Measurements from ENCODE around the gene TLE6.
"Not testable (repeated sequence)": the region's sequence is repeated elsewhere in the genome, so short reads cannot be mapped to it uniquely, and the experiment has no call there.

The TLE6 gene

GRCh38 chr19:2986951-2987524, 9.7 kb downstream of the TLE6 start:
- no peak for TF ChIP-seq CTCF (IDR thresholded peaks at IDR 0.05; ENCODE audit: poor library complexity, severe bottlenecking)
- Histone ChIP-seq H3K27me3 (ENCODE audit: insufficient read depth, poor library complexity, severe bottlenecking) (no peaks in the 10 kb centered on the region), H3K4me3 (ENCODE audit: severe bottlenecking) (no peak overlapping the region), H3K27ac (ENCODE audit: poor library complexity, severe bottlenecking) (no peak overlapping the region), H3K9me3 (ENCODE audit: severe bottlenecking) (no peaks in the 10 kb centered on the region), H3K36me3 (ENCODE audit: low read depth) (no peaks in the 10 kb centered on the region), H3K4me1 (ENCODE audit: insufficient read depth, poor library complexity, severe bottlenecking) (peaks cover 5% of the 10 kb centered on the region)
- DNase-seq (ENCODE audit: low spot score) (no peak), ATAC-seq (ENCODE audit: low read depth) (no peak)

GRCh38 chr19:2987797-2988196, 10.4 kb downstream of the TLE6 start:
- no peak for TF ChIP-seq CTCF (IDR thresholded peaks at IDR 0.05; ENCODE audit: poor library complexity, severe bottlenecking)
- DNase-seq (ENCODE audit: low spot score) (no peak), ATAC-seq (ENCODE audit: low read depth) (no peak)
- Histone ChIP-seq H3K4me3 (ENCODE audit: severe bottlenecking) (no peak overlapping the region), H3K36me3 (ENCODE audit: low read depth) (no peaks in the 10 kb centered on the region), H3K27me3 (ENCODE audit: insufficient read depth, poor library complexity, severe bottlenecking) (no peaks in the 10 kb centered on the region), H3K4me1 (ENCODE audit: insufficient read depth, poor library complexity, severe bottlenecking) (peaks cover 5% of the 10 kb centered on the region), H3K9me3 (ENCODE audit: severe bottlenecking) (no peaks in the 10 kb centered on the region), H3K27ac (ENCODE audit: poor library complexity, severe bottlenecking) (no peak overlapping the region)

- TF ChIP-seq CTCF (IDR thresholded peaks at IDR 0.05; ENCODE audit: poor library complexity, severe bottlenecking), result no peak
- DNase-seq (ENCODE audit: low spot score) (no peak), ATAC-seq (ENCODE audit: low read depth) (no peak)
- Histone ChIP-seq H3K27me3 (ENCODE audit: insufficient read depth, poor library complexity, severe bottlenecking) (no peaks in the 10 kb centered on the region), H3K27ac (ENCODE audit: poor library complexity, severe bottlenecking) (no peak overlapping the region), H3K4me1 (ENCODE audit: insufficient read depth, poor library complexity, severe bottlenecking) (no peaks in the 10 kb centered on the region), H3K9me3 (ENCODE audit: severe bottlenecking) (no peaks in the 10 kb centered on the region), H3K36me3 (ENCODE audit: low read depth) (no peaks in the 10 kb centered on the region), H3K4me3 (ENCODE audit: severe bottlenecking) (no peak overlapping the region)
These were observed 11.2 kb downstream of the TLE6 start for GRCh38 chr19:2988568-2988967.

GRCh38 chr19:2989236-2989946, 12.0 kb downstream of the TLE6 start:
- no peak overlapping the region for H3K27ac ChIP-seq (ENCODE audit: poor library complexity, severe bottlenecking)
- H3K4me1 ChIP-seq (ENCODE audit: insufficient read depth, poor library complexity, severe bottlenecking), result no peaks in the 10 kb centered on the region
- DNase-seq (ENCODE audit: low spot score), result no peak
- no peak for TF ChIP-seq CTCF (IDR thresholded peaks at IDR 0.05; ENCODE audit: poor library complexity, severe bottlenecking)
- no peak for ATAC-seq (ENCODE audit: low read depth)
- H3K9me3 ChIP-seq (ENCODE audit: severe bottlenecking), result no peaks in the 10 kb centered on the region
- no peak overlapping the region for H3K4me3 ChIP-seq (ENCODE audit: severe bottlenecking)
- H3K36me3 ChIP-seq (ENCODE audit: low read depth), result no peaks in the 10 kb centered on the region
- H3K27me3 ChIP-seq (ENCODE audit: insufficient read depth, poor library complexity, severe bottlenecking), result no peaks in the 10 kb centered on the region

GRCh38 chr19:2992333-2992732, 15.0 kb downstream of the TLE6 start:
- H3K9me3 ChIP-seq (ENCODE audit: severe bottlenecking); H3K4me3 ChIP-seq (ENCODE audit: severe bottlenecking); H3K27me3 ChIP-seq (ENCODE audit: insufficient read depth, poor library complexity, severe bottlenecking); DNase-seq (ENCODE audit: low spot score); H3K4me1 ChIP-seq (ENCODE audit: insufficient read depth, poor library complexity, severe bottlenecking); ATAC-seq (ENCODE audit: low read depth); H3K27ac ChIP-seq (ENCODE audit: poor library complexity, severe bottlenecking); H3K36me3 ChIP-seq (ENCODE audit: low read depth): not testable (repeated sequence)
